NCI-H69 (cell line): ENCODE data around the gene SND1.
"Not testable (repeated sequence)": the region's sequence is repeated elsewhere in the genome, so short reads cannot be mapped to it uniquely, and the experiment has no call there.

Experiments used
- DNase-seq: peaks from one replicate; lab custom pipeline; 2025; lab: John Stamatoyannopoulos, UW

The SND1 gene

DNA sequence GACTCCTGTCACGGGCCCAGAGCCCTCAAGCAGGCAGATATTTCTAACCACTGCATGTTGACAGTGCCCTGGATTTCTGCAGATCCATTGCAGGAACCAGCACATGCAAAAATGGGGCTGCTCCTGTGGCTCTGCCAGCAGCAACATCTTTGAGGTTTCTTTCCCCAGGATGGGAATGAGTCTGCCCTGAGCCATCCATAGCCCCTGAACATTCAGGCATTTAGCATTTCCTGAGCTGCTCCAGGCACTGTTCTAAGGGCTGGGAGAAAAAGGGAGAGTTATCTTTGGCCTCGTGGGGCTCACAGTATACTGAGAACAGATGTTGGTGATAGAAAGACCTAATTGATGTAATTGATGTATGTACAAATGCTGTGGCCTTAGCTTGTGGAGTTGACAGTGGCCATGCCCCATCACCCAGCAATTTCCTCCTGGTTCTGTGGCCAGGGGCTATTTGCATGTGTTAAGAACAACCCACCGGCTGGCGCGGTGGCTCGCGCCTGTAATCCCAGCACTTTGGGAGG, 445.3 kb downstream of the SND1 start:
- DNase-seq: peak; percentile 81

DNA sequence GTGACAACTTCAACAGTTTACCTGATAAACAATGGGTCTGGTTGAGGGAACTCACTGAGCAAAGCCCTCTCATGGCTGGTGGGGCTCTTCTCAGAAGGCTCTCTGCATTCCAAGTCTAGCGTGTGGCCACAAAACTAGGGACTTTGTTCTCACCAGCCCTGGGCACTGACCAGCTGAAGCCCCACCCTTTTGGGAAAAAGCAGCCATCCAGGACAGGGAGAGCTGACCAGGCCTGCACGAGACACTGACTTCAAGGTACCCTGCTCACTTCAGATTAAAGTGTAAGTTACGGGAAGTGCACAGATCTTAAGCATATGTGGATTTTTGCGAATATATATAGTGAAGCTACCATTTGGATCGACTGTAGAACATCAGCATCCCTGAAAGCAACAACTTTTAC, 446.6 kb downstream of the SND1 start:
- DNase-seq: no peak

DNA sequence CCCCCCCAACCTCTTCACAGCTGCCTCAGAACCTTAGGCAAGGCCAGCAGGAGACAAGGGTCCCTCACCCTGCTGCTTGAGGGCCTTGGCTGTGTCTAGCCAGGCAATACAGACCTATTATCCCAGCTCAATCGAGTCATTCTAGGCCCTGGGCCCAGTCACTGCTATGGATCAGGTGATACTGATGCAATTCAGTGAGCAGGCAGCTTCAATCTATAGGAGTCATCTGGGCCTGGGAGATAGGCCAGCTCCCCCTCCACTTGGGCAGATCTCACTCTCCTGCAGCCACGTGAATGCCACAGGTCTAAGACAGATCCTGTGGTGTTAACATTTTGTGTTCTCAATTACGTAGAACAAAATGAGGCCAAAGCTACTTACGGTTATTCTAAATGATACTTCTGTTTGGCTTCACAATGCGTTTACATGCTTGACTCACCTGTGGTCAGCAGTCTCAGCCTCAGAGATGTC, 447.2 kb downstream of the SND1 start:
- DNase-seq: no peak

DNA sequence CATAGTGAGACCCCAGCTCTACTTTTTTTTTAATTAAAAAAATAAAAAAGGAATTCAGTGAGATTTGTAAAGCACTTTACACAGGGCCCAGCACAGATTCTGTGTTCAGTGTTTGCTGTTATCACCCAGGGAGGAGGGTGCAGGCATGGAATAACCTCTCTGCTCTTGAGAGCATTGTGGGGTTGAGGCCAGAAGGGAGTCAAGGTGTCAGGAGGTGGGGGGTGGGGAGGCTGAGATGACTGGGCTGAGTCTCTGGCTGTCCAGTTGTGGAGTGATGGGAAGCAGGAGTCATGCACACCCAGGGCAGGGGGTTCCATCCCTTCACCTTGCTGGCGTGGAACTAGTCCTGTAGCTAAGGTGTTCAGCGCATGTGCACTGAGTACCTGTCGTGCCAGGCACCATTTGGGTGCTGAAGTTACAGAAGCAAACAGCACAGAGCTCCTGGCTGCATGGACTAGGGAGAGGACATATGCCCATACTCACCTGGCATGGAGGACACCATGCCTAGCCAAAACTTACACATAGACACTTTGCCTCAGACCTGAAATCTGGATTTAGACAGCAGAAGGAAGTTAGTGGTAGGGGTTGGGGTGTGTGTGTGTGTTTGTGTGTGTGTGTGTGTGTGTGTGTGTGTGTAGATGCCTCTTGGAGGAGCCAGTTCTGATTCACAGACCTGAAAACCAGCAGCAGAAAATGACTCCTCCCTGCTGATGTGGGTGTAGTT, 448.4 kb downstream of the SND1 start:
- DNase-seq: no peak

DNA sequence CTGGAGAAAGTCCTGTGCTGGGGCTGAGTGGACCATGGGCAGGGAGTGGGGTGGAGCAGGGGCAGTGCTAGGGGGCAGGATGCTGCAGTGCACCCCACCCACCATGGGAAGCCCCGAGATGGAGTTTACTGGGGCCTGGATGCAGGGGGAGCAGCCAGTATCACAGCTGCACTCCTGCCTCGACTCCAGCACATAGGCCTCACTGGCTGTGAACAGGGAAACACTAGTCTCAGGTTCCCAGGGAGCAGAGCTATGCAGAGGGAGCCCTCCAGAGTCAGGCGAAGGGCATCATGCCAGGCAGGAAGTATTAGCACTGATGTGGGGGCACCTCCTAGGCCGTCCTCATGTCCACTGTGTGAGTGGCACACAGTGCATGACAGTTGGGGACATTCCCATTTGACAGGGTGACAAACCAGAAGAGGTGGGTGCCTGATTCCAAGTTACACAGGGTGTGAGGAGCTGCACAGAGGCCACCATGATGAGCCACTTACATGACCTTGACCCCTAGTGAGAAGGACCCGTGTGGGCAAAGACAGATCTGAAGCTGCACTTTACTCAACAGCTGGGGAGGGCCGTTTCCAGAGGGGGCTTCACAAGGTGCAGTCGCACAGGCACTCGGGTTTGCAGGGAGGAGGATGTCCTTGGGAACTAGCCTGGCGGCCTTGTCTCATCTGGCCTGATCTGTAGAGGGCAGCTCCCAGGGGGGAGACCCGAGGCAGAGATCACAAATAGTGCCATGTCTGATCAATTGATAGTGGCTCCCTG, 449.1 kb downstream of the SND1 start:
- DNase-seq: no peak

DNA sequence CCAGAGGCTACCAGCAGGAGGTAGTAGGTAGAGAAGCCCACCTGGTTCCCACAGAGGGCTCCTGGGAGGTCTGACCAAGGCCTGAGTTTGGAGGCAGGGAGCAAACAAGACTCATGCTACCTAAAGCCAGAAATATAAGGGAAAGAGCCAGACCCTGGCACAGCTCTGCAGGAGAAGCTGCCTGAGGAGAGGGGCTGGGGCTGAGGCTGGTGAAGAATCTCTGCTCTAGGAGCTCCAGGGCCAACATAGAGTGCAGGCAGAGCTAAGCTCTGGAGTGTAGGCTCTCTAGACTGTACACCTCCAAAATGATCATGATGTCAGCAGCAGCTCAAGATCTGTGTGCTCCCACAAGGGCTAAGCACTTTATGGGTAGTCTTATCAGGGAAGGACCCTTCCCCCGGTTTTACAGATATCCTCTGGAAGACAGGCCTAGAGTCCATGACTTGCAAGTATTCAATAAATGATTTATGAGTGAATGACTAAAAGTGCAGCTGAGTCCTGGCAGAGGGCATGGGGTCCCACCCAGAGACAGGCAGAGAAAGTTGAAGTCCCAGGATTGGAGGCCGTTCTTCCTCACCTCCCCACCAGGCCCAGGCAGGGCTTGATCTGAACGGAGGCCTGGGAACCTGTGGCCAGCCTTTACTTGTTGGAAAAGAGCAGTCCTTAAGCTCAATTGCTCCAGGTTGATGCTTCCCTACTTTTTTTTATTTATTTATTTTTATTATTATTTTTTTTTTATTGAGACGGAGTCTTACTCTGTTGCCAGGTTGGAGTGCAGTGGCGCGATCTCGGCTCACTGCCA, 450.7 kb downstream of the SND1 start:
- DNase-seq: no peak

DNA sequence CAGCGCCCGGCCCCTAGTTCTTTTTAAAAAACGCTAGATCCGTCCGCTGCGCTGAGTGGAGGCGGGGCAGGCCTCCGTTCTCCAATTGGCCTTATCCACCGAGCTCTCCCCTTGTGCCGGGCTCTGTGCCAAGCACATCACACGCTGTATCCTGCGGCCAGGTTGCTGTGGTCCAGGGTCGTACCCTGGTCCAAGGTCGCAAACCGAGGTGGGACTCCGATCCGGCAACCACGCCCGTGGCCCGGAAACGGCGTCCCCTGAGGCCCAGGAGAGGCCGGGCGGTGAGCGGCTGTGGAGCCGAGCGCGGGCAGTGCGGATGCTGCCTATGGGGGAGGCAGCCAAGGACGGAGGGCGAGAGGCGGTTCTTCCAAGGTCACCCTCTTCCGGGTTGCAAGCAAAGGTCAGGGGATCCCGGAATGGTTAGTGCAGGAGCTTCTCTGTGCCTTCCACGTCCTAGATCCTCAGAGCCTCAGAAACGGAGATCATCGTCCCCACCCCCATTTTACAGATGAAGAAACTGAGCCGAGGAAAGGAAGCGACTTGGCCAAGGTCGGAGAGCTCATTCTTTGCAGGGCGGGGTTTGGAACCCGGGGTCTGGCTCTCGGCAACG, 451.6 kb downstream of the SND1 start:
- DNase-seq: no peak

DNA sequence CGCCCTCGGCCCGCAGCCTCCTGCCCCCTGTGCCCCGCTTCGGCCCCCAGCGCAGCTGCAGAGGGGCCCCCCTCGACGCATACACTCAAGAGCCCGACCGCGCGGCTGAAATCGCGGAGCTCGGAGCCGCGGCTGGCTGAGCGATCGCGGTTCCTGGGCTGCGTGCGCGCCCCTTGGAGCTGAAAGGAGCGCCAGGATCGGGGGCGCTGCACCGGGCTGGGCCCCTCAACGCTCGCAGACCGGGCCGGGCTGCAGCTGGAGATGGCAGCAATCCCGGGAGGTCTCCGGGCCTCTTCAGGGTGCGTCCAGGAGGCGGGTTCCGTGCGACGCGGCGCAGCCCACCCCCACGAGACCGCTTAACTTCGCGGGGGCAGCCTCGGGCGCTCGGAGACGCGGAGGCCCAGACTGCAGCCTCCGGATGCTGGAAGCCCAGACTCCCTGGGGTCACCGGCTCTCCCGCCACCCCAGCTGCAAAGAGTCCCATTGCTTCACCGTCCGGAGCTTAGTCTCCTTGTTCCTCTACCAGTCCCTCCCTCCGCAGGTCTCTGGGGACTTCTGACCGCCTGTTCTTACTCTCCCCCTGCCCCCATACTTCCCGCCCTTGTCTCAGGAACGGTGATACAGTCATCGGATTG, 452.2 kb downstream of the SND1 start:
- peak; percentile 51 for DNase-seq

DNA sequence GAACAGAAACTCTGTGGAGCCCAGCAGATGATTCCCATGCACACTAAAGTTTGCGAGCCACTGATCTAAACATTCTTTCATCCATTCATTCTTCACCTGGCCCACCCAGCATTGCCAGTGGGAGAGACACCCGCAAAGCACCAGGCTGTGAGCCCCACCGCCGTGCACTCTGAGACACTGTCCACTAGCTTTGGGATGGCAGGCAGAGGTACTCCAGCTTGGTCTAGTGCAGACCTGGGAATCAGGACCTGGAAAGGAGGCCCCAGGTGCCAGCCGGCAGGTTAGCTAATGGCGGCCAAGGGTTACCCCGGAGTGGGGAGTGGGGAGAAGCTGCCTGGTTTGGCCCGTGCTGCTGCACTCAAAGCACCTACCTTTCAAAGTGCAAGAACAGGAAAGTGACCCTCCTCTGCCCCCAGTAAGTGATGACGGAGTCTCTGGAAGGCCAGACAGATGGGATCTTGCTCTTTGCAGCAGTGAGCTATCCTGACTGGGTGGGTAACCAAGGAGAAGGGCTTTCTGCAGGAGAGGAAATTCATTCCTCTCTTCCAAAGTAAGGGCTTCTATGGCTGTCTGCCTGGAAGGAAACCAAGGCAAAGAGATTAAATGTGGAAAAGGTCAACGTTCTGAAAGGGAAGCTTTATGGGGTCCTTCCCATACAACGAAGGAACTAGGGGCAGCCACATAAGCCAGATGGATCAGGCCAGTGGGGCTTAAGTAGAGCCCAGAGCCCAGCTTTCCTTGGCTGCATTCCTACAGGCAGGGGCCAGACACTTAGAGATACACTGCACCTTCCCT, 453.4 kb downstream of the SND1 start:
- no peak for DNase-seq

DNA sequence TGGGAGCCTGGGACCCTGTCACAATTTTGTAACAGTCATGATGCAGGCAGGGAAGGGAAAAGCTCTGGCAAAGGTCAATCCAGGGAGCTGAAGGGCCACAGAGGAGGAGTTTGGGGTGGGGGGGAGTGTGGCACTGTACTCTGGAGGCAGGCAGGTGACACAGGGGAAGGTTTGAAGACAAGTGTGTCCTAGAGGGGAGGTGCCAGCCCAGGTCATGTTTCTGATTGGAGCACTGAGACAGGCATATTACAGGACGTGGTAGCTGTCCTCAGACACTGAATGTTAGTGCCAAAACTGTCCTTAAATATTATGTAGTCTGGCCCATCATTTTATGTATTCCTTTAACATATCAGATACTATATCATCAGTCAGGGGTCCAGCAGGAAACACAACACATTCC, 454.8 kb downstream of the SND1 start:
- no peak for DNase-seq

DNA sequence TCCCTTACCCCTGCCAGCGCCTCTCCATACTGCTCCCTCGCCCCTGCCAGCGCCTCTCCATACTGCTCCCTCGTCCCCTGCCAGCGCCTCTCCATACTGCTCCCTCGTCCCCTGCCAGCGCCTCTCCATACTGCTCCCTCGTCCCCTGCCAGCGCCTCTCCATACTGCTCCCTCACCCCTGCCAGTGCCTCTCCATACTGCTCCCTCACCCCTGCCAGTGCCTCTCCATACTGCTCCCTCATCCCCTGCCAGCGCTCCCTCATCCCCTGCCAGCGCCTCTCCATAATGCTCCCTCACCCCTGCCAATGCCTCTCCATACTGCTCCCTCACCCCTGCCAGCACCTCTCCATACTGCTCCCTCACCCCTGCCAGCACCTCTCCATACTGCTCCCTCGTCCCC, 455.5 kb downstream of the SND1 start:
- DNase-seq: not testable (repeated sequence)

DNA sequence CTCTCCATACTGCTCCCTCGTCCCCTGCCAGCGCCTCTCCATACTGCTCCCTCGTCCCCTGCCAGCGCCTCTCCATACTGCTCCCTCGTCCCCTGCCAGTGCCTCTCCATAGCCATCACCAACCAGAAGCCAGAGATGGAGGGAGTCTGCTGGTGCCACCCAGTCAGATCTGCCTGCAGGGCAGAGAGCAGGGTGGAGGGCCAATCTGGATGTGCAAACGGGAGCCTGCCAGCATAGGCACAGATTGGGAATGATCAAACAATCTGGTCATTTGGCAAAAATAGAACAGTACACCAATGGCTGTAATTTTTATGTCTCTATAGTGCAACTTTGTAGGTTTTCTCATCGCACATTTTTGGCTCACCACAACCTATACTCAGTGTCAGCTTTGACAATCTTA, 456.1 kb downstream of the SND1 start:
- no peak for DNase-seq

DNA sequence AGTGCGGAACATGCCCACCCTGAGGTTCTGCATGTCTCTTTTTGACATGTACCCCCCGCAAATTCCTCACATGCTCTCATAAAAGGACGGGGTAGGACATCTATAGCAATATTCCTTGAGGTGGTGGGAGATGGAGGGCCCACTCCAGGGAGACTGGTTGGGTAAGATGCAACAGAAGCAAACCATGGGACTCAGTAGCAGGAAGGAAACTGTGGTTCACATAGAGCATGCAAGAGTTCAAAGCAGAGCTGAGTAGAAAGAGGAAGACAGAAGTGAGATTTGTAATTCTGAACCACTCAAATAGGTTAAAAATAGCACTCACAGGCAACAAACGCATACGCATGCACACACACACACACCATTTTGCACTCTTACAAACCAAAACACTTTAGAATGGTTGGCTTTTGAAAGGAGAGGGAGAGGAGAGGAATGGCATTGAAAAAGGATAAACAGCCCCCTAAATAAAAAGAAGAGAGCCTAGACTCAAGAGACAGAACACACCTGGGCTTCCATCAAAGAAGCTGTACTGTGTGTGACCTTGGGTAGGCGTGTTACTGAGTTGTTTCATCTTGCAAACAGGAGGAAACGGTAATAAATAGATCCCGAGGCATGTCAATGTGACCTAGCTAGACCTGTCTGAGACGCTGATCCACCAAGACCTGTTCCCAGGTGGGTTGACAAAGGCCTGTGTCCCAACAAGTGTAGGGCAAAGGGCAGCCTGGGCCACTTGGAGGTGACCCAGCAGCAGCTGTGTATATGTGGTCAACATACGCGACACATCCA, 456.8 kb downstream of the SND1 start:
- no peak for DNase-seq

DNA sequence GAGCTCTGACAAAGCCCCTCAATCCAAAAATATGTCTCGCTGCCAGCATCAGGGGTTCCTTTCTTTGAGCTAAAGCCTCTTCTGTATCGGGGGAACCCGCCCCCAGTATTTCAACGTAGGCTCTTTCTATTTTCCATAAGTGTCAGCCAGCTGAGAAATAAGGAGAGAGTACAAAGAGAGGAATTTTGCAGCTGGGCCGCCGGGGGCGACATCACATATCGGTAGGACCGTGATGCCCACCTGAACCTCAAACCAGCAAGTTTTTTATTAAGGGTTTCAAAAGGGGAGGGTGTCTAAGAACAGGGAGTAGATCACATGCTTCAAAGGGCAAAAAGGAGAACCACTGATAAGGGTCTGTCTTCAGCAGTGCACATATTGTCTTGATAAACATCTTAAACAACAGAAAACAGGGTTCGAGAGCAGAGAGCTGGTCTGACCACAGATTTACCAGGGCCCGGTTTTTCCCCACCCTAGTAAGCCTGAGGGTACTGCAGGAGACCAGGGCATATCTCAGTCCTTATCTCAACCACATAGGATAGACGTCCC, 457.5 kb downstream of the SND1 start:
- DNase-seq: not testable (repeated sequence)

DNA sequence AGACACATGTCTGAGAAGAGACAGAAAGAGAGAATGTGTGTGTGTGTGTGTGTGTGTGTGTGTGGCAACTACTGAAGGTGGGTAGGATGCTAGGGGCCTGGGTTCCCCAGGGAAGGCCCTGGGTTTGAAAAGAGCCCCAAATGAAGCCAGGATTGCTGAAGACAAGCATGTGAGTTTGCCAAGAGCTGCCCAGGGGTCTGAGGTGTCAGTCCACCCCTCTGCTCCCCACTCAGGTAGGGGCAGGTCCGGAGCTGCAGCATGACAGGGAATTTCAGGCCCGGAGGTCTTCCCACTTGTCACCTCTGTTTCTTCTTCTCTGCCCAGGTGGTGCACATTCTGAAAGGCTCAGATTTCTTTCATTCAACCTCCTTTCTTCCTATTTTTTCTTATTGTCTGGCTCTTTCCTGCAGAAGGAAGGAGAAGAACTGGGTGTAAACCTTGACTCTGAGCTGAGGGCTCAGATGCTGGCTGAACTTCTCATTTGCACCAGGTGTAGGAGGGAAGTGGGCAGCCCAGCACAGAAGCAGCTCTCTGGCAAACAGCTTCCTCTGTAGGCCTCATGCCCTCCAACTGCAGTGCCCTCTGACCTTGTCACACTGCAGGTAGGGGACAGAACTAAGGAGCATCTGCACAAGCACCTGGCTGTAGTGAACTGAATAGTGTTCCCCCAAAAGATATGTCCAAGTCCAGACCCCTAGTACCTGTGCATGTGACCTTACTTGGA, 458.8 kb downstream of the SND1 start:
- DNase-seq: no peak

DNA sequence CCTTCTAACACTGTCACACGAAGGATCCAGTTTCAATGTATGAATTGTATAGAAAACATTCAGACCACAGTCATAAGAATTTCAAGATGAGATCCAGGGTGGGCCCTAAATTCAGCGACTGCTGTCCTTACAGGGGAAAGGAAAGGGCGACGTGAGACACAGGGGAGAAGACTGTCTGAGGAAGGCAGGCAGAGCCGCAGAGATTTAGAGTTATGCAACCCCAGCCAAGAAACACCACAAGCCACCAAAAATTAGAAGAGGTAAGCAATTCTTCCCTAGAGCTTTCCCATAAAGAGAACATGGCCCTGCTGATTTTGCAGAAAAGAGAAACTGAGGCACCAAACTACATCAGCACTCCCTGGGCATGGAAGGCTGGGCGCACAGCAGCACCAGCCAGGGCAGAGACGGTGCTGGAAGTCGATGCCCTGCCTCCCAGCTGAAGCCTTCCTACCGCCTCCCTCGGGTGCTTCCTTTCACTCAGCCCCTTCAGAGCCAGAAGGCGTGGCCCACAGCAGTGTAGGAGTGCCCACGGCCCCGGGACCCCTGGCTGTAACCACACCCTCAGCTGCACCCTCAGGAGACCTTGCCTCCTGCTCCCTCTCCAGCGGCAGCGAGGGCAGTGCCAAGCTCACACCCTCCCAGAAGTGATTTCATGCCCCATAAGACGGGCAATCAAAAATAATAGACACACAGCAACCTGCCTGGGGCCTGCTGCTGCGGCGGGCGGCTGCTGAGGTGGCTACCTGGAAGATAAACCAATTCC, 460.2 kb downstream of the SND1 start:
- peak; percentile 95 for DNase-seq

DNA sequence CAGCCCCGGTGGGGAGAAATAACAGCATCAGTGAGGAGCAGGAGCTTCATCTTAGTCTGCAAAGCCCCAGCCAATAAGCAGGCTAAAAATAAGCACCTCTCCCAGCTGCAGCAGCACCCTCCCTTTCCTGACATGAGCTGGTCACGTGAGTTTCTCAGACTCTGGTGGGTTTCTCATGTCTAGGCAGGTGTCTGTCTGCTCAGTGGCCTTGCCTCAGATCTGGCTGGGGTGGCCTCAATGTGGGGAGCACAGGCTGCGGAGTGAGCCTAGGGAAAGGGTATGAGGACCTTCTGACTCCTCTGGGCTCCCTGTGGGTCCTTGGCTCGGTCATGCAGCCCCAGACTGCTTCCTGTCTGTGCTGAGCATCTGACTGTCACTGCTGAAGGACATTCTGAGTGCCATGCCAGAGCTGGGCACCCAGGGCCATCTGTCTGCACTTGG, 460.8 kb downstream of the SND1 start:
- peak; percentile 65 for DNase-seq

DNA sequence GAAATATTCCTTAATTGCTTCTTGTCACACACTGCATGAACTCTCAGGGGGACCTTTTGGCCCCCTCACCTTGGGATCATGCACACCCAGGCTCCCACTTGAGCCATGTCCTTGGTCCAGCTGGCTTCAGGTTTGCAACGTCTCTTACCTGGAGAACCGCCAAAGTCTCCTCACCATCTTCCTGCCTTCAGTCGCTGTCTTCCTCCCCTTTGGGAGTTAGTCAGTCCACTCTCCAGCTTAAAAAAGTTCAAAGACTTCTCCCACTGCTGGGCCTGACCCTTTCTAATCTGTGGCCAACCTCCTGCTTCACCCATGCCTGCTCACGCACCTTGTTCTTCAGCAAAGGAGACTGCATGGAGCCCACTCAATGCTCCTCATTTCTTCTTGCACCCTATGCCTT, 461.8 kb downstream of the SND1 start:
- no peak for DNase-seq
